ENCODE measurements around the gene POLN.

Gene POLN

DNA sequence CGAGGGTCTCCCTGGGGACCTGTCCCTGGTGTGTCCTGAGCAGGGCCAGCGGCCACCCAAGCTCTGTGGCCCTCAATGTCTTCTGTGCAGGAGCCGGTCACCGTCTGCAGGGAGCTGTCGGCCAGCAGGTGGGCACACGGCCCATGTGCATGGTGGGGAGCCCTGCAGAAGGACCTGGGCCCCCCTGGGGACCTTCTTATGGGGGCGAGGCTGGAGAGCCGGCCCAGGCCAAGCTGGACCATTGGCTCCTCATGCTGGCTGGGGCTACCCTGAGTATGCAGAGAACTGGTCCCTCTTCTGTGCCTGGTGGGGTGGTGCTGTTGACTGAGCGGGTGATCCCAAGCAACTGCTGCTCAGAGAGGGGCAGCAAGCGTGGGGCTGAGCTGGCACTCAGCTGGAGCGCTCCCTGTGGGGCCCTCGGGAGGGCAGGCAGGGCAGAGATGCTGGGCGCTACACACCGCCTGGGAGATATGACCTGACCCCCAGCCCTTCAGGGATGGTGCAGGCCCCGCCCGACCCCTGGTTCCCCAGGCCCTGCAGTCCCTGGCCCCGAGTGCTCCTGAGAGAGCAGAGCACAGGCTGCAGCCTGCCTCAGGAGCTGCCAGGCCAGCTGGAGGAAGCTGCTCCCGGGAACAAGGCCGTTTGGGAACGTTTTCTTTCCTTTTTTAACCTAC, 168.0 kb downstream of the POLN start:
- Mint-ChIP-seq H3K4me3 (no peak overlapping the region), H3K27ac (no peak overlapping the region), H3K9me3 (no peaks in the 10 kb centered on the region), H3K27me3 (ENCODE audit: low read depth) (no peaks in the 10 kb centered on the region), H3K4me1 (ENCODE audit: low read depth) (no peaks in the 10 kb centered on the region), H3K36me3 (ENCODE audit: low read depth) (no peaks in the 10 kb centered on the region)

DNA sequence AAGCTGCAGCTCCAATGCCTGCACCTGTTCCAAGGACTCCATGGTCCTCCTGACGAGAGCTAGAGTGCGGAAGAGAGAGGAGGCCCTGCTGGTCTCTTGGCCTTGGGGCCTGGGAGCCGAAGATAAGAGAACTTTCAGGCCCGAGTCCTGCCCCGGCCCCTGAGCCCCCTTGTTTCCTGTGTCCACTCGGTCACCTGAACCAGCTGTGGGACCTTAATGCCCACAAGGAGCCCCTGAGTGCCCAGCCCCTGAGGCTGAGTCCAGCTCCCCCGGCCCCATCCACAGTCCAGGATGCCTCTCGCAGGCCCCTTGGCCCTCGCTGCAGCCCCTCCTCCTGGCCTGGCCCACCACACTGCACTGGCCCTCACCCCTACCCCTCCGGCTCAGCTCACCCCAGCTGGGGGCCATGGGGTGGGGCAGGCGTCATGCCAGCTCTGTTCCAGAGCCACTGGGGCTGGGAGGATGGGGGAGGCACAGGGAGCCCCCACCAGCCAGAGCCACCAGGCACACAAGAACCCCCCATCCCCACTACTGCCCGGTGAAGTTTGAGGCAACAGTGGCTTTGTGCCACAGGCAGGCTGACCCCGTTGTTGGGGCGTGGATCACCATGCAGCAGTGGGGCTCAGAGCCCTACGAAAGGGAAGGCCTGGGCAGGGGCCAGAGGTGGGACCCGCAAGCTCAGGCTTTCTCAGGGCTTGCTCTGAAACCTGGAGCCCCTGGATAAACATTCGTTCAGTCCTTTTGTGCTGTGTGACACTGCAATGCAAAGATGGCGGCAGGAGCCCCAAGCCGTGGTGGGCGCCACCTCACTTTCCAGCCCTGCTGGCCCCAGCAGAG, 168.7 kb downstream of the POLN start:
- H3K4me1 Mint-ChIP-seq (ENCODE audit: low read depth), result no peaks in the 10 kb centered on the region
- no peaks in the 10 kb centered on the region for H3K36me3 Mint-ChIP-seq (ENCODE audit: low read depth)
- no peak overlapping the region for H3K4me3 Mint-ChIP-seq
- H3K27me3 Mint-ChIP-seq (ENCODE audit: low read depth), result no peaks in the 10 kb centered on the region
- H3K27ac Mint-ChIP-seq, result no peak overlapping the region
- H3K9me3 Mint-ChIP-seq, result no peaks in the 10 kb centered on the region

DNA sequence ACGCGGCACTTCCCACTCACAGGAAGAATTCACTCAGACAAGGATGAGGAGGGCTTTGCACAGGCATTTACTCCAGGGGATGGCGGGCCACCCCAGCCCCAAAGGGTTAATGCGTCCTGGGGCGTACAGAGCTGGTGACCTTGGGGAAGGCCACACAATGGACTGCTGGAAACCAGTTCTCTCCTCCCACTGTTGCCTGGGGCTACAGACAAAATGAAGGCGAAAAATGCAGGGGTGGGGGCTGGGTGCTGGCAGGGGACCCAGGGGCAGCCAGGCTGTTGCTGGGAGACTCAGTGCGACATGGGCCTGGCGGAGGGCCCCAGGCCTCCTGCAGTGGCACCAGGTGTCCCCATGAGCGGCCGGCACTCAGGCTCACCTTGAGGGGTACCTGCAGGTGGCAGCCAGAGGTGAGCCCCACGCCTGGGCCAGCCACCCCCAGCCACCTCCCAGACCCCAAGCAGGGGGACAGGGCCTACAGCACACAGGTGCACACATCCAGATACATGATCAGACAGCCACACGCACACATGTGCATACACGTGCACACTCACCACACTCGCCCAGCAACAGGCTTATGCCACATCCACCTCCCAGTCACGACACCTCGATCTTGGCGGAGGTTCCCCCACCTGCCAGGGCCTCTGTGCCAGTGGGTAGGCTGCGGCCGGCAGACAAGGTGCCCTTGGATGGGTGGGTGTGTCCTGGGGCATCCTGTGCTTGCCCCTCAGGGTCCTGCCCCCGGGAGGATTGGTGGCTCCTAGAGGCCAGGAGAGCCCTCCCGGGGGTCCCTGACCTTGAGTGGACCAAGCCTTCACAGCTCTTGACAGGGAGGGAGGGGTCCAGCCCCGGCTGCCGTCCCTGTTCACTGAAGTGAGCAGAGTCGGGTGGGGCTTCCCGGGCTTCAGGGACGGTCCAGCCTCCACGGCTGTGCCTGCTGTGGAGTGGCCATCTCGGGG, 169.7 kb downstream of the POLN start:
- Mint-ChIP-seq H3K27ac (no peak overlapping the region), H3K9me3 (no peaks in the 10 kb centered on the region), H3K4me1 (ENCODE audit: low read depth) (no peaks in the 10 kb centered on the region)

DNA sequence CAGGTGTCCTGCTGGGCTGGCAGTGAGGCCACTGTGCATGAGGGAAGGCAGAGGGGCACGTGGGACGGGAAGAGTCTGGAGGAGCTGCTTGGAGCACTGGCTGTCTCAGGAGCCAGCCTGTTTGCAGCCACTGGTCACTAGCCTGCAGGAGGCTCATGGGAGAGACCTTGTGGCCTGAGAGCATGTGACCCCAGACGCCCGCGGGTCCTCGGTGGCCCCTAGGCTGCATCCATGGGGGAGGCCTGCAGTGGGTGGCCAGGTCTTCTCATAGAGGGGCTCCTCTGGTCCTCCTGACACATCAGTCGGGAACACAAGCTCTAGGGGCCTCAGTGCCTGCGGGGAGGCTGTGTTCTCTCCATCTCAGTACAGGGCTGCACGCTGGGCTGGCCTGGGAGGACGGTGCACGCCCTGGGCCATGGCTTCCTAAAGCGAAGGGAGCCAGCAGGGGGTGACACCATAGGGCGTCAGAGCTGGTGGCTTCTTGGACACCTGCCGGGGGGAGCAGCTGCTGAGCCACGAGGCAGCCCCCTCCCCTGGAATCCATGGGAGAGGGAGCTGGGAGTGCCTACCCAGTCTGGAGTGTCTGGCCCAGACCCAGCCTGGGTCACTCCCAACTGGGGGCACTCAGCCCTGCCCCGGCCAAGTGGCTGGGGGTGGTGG, 170.5 kb downstream of the POLN start:
- H3K27ac Mint-ChIP-seq, result no peak overlapping the region
- no peaks in the 10 kb centered on the region for H3K27me3 Mint-ChIP-seq (ENCODE audit: low read depth)
- no peak overlapping the region for H3K4me3 Mint-ChIP-seq
- no peaks in the 10 kb centered on the region for H3K4me1 Mint-ChIP-seq (ENCODE audit: low read depth)
- H3K9me3 Mint-ChIP-seq, result no peaks in the 10 kb centered on the region
- H3K36me3 Mint-ChIP-seq (ENCODE audit: low read depth), result no peaks in the 10 kb centered on the region

More for the DNA sequence above, 169.7 kb downstream of the POLN start:
- no peaks in the 10 kb centered on the region for H3K36me3 Mint-ChIP-seq (ENCODE audit: low read depth)
- H3K27me3 Mint-ChIP-seq (ENCODE audit: low read depth), result no peaks in the 10 kb centered on the region
- no peak overlapping the region for H3K4me3 Mint-ChIP-seq

DNA sequence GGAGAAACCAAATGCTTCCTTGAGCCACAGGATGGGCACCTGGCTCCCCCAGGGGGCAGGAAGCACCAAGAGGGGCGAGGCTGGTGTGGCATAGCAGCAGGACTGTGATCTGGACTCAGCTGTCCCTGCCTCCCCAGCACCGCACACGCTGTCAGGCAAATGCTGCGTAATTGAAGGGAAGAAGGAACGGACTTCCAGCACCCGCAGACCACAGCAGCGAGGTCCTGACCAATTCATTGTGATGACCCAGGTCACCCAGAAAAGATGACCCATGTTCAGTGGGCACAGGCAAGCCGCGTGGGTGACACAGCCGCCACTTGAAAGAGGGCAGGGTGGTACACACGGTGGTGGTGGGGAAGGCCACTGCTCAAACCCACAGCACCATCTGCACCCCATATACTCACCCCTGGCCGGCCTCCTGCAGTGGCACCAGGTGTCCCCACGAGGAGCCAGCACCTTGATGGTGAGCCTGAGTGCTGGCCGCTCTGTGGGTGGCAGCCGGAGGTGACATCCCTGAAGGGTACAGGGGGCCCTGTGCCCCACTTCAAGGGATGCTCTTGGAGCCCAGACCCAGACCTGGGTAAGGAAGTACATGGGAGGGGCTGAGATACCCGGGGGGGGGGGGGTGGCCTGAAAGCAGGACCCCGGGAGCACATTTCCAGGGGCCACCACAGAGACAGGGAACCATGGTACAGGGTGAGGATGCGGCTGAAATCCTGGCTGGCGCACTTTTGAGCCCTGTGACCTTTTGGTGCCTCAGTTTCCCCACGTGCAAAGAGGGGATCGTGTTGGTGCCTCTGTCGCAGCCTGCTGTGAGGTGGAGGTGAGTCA, 171.3 kb downstream of the POLN start:
- no peaks in the 10 kb centered on the region for H3K4me1 Mint-ChIP-seq (ENCODE audit: low read depth)

DNA sequence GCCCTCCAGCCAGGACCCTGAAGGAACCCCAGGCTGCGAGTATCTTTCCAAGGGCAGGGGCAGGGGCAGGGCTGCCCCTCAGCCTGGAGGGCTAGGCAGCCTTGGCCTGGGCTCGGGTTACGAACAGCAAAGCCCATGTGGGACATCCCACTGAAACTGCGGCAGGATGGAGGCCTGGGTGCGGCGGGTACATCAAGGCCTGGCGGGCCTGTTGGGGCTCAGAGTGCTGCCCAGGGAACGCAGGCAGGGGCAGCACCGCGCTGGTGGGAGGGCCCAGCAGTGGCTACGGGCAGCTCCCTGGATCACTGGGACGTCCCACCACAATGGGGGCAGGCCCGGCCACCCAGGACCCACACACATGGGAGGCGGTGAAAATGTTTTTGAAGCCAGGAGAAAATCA, 171.9 kb downstream of the POLN start:
- no peaks in the 10 kb centered on the region for H3K27me3 Mint-ChIP-seq (ENCODE audit: low read depth)
- H3K4me3 Mint-ChIP-seq, result no peak overlapping the region
- no peaks in the 10 kb centered on the region for H3K4me1 Mint-ChIP-seq (ENCODE audit: low read depth)
- H3K36me3 Mint-ChIP-seq (ENCODE audit: low read depth), result no peaks in the 10 kb centered on the region
- no peaks in the 10 kb centered on the region for H3K9me3 Mint-ChIP-seq
- H3K27ac Mint-ChIP-seq, result no peak overlapping the region

More for the DNA sequence above, 171.3 kb downstream of the POLN start:
- Mint-ChIP-seq H3K36me3 (ENCODE audit: low read depth) (no peaks in the 10 kb centered on the region), H3K4me3 (no peak overlapping the region), H3K27me3 (ENCODE audit: low read depth) (no peaks in the 10 kb centered on the region), H3K9me3 (no peaks in the 10 kb centered on the region), H3K27ac (no peak overlapping the region)

DNA sequence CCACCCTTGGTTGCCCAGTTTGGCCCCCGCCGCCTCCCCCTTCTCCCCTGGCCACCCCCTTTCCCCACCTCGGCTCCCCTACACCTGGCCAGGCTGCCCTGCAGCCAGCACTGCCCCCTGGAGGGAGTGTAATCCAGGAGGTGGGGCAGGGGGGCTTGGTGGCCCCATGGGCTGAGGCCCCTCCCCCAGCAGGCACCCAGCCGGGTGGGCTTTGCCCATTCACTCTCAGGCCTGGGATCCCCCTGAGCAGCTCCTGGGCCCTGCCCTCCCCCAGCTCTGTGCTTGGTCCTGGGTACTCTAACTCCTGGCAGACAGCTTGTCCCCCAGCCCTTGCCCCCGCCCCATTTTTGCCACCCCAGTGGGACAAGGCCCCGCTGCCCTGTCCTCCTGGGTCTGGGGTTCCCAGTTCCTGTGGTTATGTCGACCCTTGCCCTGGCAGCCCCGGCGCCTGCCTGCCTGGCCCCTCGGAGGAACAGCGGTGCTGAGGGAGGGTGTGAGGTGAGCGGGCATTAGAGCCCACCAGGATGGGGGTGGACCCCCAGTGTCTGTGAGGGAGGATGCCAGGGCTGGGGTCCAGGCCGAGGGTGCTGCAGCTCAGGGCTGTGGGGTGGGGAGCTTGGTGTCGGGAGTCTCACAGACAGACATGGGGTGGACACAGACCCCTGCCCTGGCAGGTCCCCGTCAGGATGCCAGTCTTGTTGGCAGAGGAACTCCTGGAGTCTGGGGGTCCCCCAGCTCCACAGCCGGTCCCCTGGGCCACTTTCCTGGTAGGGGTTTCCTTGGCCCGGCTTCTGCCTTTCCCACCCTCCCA, 172.6 kb downstream of the POLN start:
- no peak overlapping the region for H3K27ac Mint-ChIP-seq
- no peaks in the 10 kb centered on the region for H3K27me3 Mint-ChIP-seq (ENCODE audit: low read depth)
- H3K9me3 Mint-ChIP-seq, result no peaks in the 10 kb centered on the region
- no peak overlapping the region for H3K4me3 Mint-ChIP-seq
- H3K36me3 Mint-ChIP-seq (ENCODE audit: low read depth), result no peaks in the 10 kb centered on the region
- H3K4me1 Mint-ChIP-seq (ENCODE audit: low read depth), result no peaks in the 10 kb centered on the region

DNA sequence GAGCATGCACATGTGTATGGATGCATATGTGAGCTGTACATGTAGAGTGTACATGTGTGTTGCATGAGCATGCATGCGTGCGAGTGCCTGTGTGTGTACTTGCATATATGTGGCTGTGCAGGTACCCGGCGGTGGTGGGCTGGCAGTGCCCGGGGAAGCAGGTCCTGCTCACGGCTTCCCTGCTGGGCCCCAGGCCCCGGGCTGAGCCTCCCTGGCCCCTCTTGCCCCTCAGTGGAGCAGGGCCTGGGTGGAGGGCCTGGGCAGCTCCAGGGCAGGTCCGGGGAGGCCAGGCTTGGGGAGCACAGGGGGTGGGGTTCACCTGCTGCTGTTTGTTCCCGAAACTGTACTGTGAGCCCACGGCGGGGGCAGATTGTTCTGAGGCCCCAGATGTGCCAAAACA, 173.4 kb downstream of the POLN start:
- Mint-ChIP-seq H3K36me3 (ENCODE audit: low read depth) (no peaks in the 10 kb centered on the region), H3K4me1 (ENCODE audit: low read depth) (no peaks in the 10 kb centered on the region), H3K27ac (no peak overlapping the region), H3K4me3 (no peak overlapping the region), H3K9me3 (no peaks in the 10 kb centered on the region), H3K27me3 (ENCODE audit: low read depth) (no peaks in the 10 kb centered on the region)

DNA sequence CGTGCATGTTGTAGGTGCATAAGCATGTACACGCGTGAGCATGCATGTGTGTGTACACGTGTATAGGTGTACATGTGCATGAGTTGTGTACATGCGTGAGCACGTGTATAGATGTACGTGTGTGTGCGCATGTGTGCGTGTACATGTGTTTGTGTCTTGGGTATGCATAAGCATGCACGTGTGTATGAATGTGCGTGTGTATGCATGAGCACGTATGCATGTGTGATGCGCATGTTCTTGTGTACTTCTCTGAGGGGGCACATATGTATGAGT, 173.8 kb downstream of the POLN start:
- H3K27me3 Mint-ChIP-seq (ENCODE audit: low read depth), result no peaks in the 10 kb centered on the region
- H3K9me3 Mint-ChIP-seq, result no peaks in the 10 kb centered on the region
- no peaks in the 10 kb centered on the region for H3K4me1 Mint-ChIP-seq (ENCODE audit: low read depth)
- no peak overlapping the region for H3K27ac Mint-ChIP-seq
- H3K36me3 Mint-ChIP-seq (ENCODE audit: low read depth), result no peaks in the 10 kb centered on the region
- no peak overlapping the region for H3K4me3 Mint-ChIP-seq

DNA sequence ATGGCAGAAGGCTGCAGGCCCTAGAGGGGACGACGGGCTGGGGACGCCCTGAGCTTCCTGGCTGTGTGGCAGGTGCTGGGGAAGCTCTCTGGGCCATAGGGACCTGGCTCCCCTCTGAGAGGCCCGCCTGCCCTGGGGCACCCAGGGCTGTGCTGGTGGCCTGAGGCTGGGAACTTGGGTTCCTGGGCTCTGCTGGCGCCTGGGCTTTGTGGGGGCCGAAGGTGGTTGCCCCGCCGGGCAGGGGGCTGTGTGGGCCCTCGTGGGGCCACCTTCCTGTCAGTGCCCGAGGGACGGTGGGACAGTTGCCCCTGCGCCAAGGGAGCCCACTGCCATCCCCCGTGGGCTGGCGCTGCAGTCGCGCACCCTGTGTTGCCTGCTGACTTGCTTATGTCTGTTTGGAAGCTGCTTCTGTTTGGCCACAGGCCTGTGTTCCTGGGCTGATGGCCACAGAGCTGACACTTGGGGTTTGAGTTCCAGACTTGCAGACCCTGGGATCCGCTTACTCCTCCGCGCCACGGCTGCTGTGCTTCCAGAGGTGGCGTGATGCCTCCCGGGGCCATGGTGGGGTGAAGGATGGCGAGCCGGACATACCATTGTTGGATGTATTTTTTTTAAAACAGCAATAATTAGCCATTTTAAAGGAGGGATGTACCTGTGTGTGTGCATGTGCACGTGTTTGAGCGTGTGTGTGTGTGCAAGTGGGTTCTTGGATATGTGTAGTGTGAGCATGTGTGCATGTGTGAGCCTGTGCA, 174.3 kb downstream of the POLN start:
- Mint-ChIP-seq H3K9me3 (no peaks in the 10 kb centered on the region), H3K27me3 (ENCODE audit: low read depth) (no peaks in the 10 kb centered on the region), H3K4me1 (ENCODE audit: low read depth) (no peaks in the 10 kb centered on the region), H3K27ac (no peak overlapping the region), H3K36me3 (ENCODE audit: low read depth) (no peaks in the 10 kb centered on the region), H3K4me3 (no peak overlapping the region)

DNA sequence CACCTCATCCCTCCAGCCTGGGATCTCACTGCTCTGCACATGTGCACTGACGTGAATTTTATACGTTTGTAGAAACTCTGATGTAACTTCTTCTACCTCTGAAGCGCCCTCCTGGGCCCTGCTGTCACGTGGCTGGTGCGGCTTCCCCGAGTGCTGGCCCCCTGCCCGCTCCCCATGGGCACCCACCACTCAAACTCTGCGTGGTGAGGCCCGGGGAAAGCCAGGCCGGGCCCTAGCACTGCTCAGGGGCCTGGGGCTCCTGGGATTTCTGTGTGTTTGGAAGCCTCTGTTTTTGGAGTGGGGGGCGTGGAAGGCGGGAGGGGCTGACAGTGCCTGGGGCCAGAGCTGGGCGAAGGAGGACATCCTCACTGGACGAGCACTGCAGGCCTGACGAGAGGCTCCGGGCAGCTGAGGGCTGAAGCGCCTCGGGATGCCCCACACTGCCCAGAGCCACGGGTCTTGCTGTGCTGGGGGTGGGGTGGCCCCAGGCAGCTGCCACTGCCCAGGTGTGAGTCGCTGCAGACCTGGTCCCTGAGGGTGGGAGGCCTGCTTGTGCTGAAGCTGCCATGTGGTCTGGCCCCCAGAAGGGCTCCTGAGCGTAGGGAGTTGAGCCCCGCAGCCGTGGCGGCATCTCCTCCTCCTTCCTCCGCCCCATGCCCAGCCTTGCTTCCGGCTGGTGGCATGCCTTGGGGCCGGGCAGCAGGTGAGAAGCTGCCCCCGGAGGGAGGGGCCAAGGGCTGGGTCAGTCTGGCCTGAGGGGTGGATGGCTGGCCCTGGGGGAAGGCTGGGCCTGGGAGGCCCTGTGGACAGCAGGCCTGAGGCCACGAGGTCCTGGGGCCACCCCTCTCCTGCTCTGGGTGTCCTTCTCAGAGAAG, 175.1 kb downstream of the POLN start:
- H3K4me1 Mint-ChIP-seq (ENCODE audit: low read depth), result peaks cover 1% of the 10 kb centered on the region
- H3K27ac Mint-ChIP-seq, result no peak overlapping the region
- no peak overlapping the region for H3K4me3 Mint-ChIP-seq
- H3K9me3 Mint-ChIP-seq, result no peaks in the 10 kb centered on the region
- peaks cover 5% of the 10 kb centered on the region for H3K27me3 Mint-ChIP-seq (ENCODE audit: low read depth)
- H3K36me3 Mint-ChIP-seq (ENCODE audit: low read depth), result no peaks in the 10 kb centered on the region

DNA sequence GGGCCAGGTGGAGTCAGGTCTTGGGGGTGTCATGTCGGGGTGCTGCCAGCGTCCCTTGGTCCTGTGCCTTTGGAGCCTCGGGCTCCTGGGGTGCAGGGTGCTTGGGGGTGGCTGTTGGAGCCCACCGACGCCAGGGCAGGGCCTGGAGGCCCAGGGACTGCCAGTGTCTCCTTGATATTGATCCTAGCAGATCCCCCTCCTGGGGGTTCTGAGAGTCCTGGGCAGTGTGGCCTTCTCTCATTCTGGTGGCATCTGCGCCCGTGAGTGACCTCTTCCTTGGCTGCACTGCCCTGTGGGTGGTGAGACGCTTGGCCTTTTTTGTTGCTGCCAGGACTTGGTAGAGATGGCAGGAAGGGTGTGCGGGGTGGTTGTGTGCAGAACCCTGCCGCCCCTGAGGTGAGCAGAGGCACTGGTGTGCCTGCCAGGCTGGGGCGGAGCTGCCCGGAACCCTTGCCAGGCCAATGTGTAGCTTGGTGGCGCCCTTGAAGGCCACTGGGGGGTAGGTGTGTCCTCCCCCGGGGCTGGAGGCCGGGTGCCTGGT, 175.8 kb downstream of the POLN start:
- Mint-ChIP-seq H3K9me3 (no peaks in the 10 kb centered on the region), H3K4me1 (ENCODE audit: low read depth) (peaks cover 1% of the 10 kb centered on the region), H3K4me3 (no peak overlapping the region), H3K27me3 (ENCODE audit: low read depth) (peaks cover 7% of the 10 kb centered on the region), H3K27ac (no peak overlapping the region), H3K36me3 (ENCODE audit: low read depth) (no peaks in the 10 kb centered on the region)
